KOPT-K1 (cell line): ENCODE data around the gene GABPB1.

Experiments
- H3K27ac ChIP-seq: fragments of 200-600 bp; sonication (generic); 2 replicates; pipeline ENCODE4 v1.5.1; 2016; ENCODE audit warnings: antibody characterized with exemption, mild to moderate bottlenecking, low read depth, low read length; ENCODE audit not compliant: poor library complexity, severe bottlenecking
- H3K36me3 ChIP-seq: fragments of 200-600 bp; sonication (generic); 2 replicates; pipeline ENCODE4 v1.5.1; 2017; ENCODE audit warnings: antibody characterized with exemption, mild to moderate bottlenecking, low read length, moderate library complexity; ENCODE audit not compliant: insufficient read depth
- H3K9me3 ChIP-seq: fragments of 200-600 bp; sonication (generic); 2 replicates; pipeline ENCODE4 v1.5.1; 2017; ENCODE audit warnings: antibody characterized with exemption, low read length, mild to moderate bottlenecking; ENCODE audit not compliant: insufficient read depth, poor library complexity, severe bottlenecking

Gene GABPB1

GRCh38 chr15:50227076-50227475 is 127.9 kb downstream of the GABPB1 start:
- Histone ChIP-seq H3K36me3 (no peaks in the 10 kb centered on the region), H3K9me3 (no peaks in the 10 kb centered on the region), H3K27ac (no peak overlapping the region)

GRCh38 chr15:50225938-50226337 is 129.1 kb downstream of the GABPB1 start:
- Histone ChIP-seq H3K9me3 (no peaks in the 10 kb centered on the region), H3K27ac (no peak overlapping the region), H3K36me3 (no peaks in the 10 kb centered on the region)
